Thyroid gland (tissue), 4 donors: ENCODE data around the gene CHDH. TPM values are rescaled to one million over a fixed set of nuclear protein-coding genes. Genes with fewer than 3 reads are reported as not detected.

ENCODE experiments used
- DNase-seq, 2 donors: peaks; one replicate each; pipeline ENCODE4 v3.0.0-alpha.2; 2019
- H3K27ac ChIP-seq, 3 donors: fragments of 200-600 bp; sonication (generic); 1 replicate in 2 of 3; 2 replicates in 1 of 3; pipeline ENCODE4 v1.5.1; 2016 to 2019; ENCODE audit warnings: mild to moderate bottlenecking in 1 of 3, moderate library complexity in 1 of 3
- H3K27me3 ChIP-seq: fragments of 200-600 bp; sonication (generic); one replicate; pipeline ENCODE4 v1.5.1; 2019
- H3K36me3 ChIP-seq, 2 donors: fragments of 200-600 bp; sonication (generic); one replicate each; pipeline ENCODE4 v1.5.1; 2016 to 2019
- H3K4me1 ChIP-seq, 2 donors: fragments of 200-600 bp; sonication (generic); one replicate each; pipeline ENCODE4 v1.5.1; 2017 to 2019
- H3K4me3 ChIP-seq, 3 donors: fragments of 200-600 bp; sonication (generic); replicated peaks in 1 of 3; 1 replicate in 2 of 3; 2 replicates in 1 of 3; pipeline ENCODE4 v1.5.1; 2016; ENCODE audit warnings: mild to moderate bottlenecking in 1 of 3
- H3K9me3 ChIP-seq: fragments of 200-600 bp; sonication (generic); one replicate; pipeline ENCODE4 v1.5.1; 2017
- CTCF ChIP-seq, 6 experiments: fragments of 200-600 bp in 3 of 6; fragments of 450-650 bp in 3 of 6; sonication (generic) in 3 of 6; IDR thresholded peaks; one replicate each; pipeline ENCODE4 v1.5.1; 2016 to 2019; ENCODE audit warnings: antibody characterized with exemption in 6 of 6, mild to moderate bottlenecking in 2 of 6, inconsistent platforms in 1 of 6, moderate library complexity in 1 of 6
- POLR2A ChIP-seq, 2 donors: fragments of 450-650 bp; IDR thresholded peaks; one replicate each; pipeline ENCODE4 v1.6.1; 2017; ENCODE audit warnings: antibody characterized with exemption in 2 of 2, mild to moderate bottlenecking in 2 of 2, moderate library complexity in 1 of 2
- WGBS, 2 donors: methylation state at CpG; one replicate each; pipeline ENCODE4 v1.1.5; 2017; 5-methylcytosine and 5-hydroxymethylcytosine counted together
- intact Hi-C: fragments of 100-400 bp; cut with DNase I; formaldehyde crosslinking; loops from one replicate; pipeline ENCODE4 v1.15.1; 2023
- total RNA-seq, 4 donors: library from RNA; depleted of rRNA; stranded (reverse); fragments of >200 nt; gene quantifications; one replicate each; pipeline ENCODE4 v1.2.3, GENCODE V29; 2016

Gene CHDH
- total RNA-seq, 4 donors from 2014 or later = 4.7 to 26.9 (median 11.1) TPM

- DNase-seq = no peak
- Histone ChIP-seq H3K36me3 (no peaks in the 10 kb centered on the region), H3K27ac (no peak overlapping the region), H3K27me3 (no peaks in the 10 kb centered on the region), H3K4me1 (no peaks in the 10 kb centered on the region), H3K4me3 (no peak overlapping the region), H3K9me3 (no peaks in the 10 kb centered on the region)
- TF ChIP-seq CTCF (IDR thresholded peaks at IDR 0.05) (no peak), POLR2A (IDR thresholded peaks at IDR 0.05) (no peak)
- WGBS, 2 donors = 50 to 69% methylated on average over 1 to 2 of the region's 3 CpGs
- intact Hi-C loops = no loop called here
Measured at GRCh38 chr3:53792866-53793265, 53.4 kb downstream of the CHDH start.

DNA sequence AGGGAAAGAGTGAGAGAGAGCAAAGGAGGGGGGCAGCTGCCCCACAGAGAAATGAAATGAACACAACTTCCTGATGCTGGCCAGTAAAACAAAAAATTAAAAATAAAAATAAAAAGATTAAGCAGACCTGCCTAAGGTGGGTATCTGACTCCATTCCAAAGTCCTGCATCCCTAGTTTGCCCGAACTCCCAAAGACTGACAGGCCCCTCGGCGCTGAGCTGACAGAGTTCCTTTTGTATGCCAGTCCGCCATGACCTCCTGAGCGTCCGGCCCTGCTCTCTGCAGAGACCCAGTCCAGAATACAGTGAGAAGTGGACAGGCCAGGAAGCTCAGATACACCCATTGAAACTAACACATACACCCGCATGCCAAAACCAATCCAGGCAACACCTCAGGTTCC lies 54.9 kb downstream of the CHDH start:
- intact Hi-C loops = no loop called here
- H3K4me1 ChIP-seq = no peaks in the 10 kb centered on the region
- no peaks in the 10 kb centered on the region for H3K36me3 ChIP-seq
- H3K4me3 ChIP-seq = no peak overlapping the region
- H3K27me3 ChIP-seq = no peaks in the 10 kb centered on the region
- no peak overlapping the region for H3K27ac ChIP-seq
- TF ChIP-seq CTCF (IDR thresholded peaks at IDR 0.05) = no peak
- TF ChIP-seq POLR2A (IDR thresholded peaks at IDR 0.05) = no peak
- H3K9me3 ChIP-seq = no peaks in the 10 kb centered on the region
- no peak for DNase-seq
- 83% methylated on average over 7 of the region's 7 CpGs for WGBS, 2 donors

DNA sequence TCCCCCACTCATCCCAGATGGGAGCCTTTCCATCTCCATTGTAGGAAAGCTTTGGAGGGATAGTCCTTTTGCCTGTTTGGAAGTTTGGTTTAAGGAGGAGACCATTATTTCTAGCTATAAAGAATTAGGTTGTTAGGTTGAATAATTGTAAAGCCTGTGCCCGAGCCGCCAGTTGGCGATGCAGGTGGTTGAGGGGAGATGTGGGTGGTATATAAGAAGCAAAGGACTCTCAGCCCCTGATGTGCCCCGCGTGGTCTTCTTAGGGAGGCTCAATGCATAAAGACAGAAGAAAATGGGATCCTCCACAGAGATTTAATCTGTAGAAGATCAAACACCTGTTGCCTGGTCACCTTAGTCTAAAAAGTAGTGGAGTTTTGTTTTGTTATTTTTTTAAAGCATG lies 55.7 kb downstream of the CHDH start:
- H3K4me1 ChIP-seq = no peaks in the 10 kb centered on the region
- intact Hi-C loops = no loop called here
- TF ChIP-seq CTCF (IDR thresholded peaks at IDR 0.05) = no peak
- TF ChIP-seq POLR2A (IDR thresholded peaks at IDR 0.05) = no peak
- no peak overlapping the region for H3K4me3 ChIP-seq
- no peak for DNase-seq
- no peaks in the 10 kb centered on the region for H3K27me3 ChIP-seq
- no peaks in the 10 kb centered on the region for H3K36me3 ChIP-seq
- no peaks in the 10 kb centered on the region for H3K9me3 ChIP-seq
- 90 to 91% methylated on average over 5 of the region's 5 CpGs for WGBS, 2 donors
- no peak overlapping the region for H3K27ac ChIP-seq

DNA sequence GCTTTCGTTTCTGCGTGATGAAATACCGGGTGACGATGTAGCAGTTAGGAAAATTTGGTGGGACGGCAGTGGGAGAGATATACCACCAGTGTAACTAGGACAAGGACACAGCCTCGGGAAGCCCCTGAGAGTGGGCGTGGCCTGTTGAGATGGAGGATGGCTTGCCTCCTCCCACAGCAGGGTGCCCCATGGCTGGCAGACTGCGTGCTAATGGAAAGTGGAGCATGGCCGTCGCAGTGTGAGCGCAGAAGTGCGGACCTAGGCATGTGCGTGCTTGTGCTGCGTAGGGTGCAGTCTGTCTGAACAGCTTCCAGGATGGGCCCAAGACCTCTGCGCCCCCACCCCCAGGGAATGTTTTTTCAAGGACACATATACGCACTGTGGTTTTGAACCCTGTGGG lies 56.8 kb downstream of the CHDH start:
- DNase-seq = no peak
- Histone ChIP-seq H3K27me3 (no peaks in the 10 kb centered on the region), H3K4me3 (no peak overlapping the region), H3K4me1 (no peaks in the 10 kb centered on the region), H3K27ac (no peak overlapping the region), H3K9me3 (no peaks in the 10 kb centered on the region), H3K36me3 (no peaks in the 10 kb centered on the region)
- 89 to 91% methylated on average over 15 to 16 of the region's 16 CpGs for WGBS, 2 donors
- TF ChIP-seq POLR2A (IDR thresholded peaks at IDR 0.05) = no peak
- TF ChIP-seq CTCF (IDR thresholded peaks at IDR 0.05) = no peak
- intact Hi-C loops = no loop called here

DNA sequence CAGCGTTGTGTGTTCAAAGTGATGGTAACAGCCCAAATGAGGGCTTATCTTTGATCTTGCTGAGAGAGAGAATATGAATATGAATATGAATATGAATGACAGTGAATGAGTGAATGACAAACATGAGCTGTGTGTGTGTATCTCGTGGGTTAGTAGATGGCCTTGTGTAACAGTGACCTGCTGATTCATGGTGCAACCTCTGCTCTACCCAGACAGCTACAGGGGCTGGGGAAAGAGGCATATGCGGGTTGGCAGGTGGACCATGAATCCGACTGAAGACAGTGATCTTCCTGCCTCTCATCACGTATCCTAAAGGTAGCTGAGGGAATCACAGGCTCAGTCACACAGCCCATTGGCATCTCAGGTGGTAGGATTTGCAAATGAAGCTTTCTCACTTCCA lies 58.2 kb downstream of the CHDH start:
- H3K36me3 ChIP-seq = no peaks in the 10 kb centered on the region
- H3K27me3 ChIP-seq = no peaks in the 10 kb centered on the region
- intact Hi-C loops = no loop called here
- H3K4me3 ChIP-seq = no peak overlapping the region
- 75% methylated on average over 5 of the region's 5 CpGs for WGBS, 2 donors
- no peak overlapping the region for H3K27ac ChIP-seq
- no peak for DNase-seq
- H3K4me1 ChIP-seq = no peaks in the 10 kb centered on the region
- H3K9me3 ChIP-seq = no peaks in the 10 kb centered on the region
- no peak for TF ChIP-seq POLR2A (IDR thresholded peaks at IDR 0.05)
- no peak for TF ChIP-seq CTCF (IDR thresholded peaks at IDR 0.05)
